Aorta (tissue), 5 donors: Measurements from ENCODE around the gene MICALL1. TPM values are rescaled to one million over a fixed set of nuclear protein-coding genes. Genes with fewer than 3 reads are reported as not detected.

Experiments
- ATAC-seq: fragments of 200-7000 bp; cut with Tn5 transposase; one replicate; pipeline ENCODE4 v1.9.1; 2022; ENCODE audit warnings: moderate library complexity; ENCODE audit not compliant: low FRiP score
- DNase-seq, 2 donors: peaks; one replicate each; pipeline ENCODE4 v3.0.0-alpha.2; 2020
- H3K27ac ChIP-seq, 2 donors: one replicate each; pipeline ENCODE4 v1.5.1; 2013; ENCODE audit warnings: low read length in 2 of 2, mild to moderate bottlenecking in 2 of 2, moderate library complexity in 2 of 2, control low read depth in 1 of 2, inconsistent platforms in 1 of 2, low read depth in 1 of 2
- H3K27me3 ChIP-seq, 2 donors: one replicate each; pipeline ENCODE4 v1.6.1; 2013; ENCODE audit warnings: control low read depth in 1 of 2, low read length in 1 of 2, mild to moderate bottlenecking in 1 of 2, moderate library complexity in 1 of 2; ENCODE audit not compliant: insufficient read depth in 2 of 2, control insufficient read depth in 1 of 2
- H3K36me3 ChIP-seq, 2 donors: one replicate each; pipeline ENCODE4 v1.6.1; 2013; ENCODE audit warnings: control low read depth in 1 of 2, low read length in 1 of 2, mild to moderate bottlenecking in 1 of 2; ENCODE audit not compliant: insufficient read depth in 2 of 2, control insufficient read depth in 1 of 2
- H3K4me1 ChIP-seq, 2 donors: one replicate each; pipeline ENCODE4 v1.6.1; 2013; ENCODE audit warnings: low read length in 2 of 2, control low read depth in 1 of 2, mild to moderate bottlenecking in 1 of 2, moderate library complexity in 1 of 2; ENCODE audit not compliant: insufficient read depth in 2 of 2, control insufficient read depth in 1 of 2
- H3K4me3 ChIP-seq, 2 donors: one replicate each; pipeline ENCODE4 v1.5.1; 2013; ENCODE audit warnings: low read length in 2 of 2, control low read depth in 1 of 2, mild to moderate bottlenecking in 1 of 2
- H3K9me3 ChIP-seq: one replicate; pipeline ENCODE4 v1.6.1; 2013; ENCODE audit warnings: mild to moderate bottlenecking, low read length; ENCODE audit not compliant: control insufficient read depth
- WGBS, 2 donors: extraction: QIAGEN DNeasy Blood & Tissue Kit; methylation state at CpG; one replicate each; pipeline ENCODE4 v1.1.7; 2013; 5-methylcytosine and 5-hydroxymethylcytosine counted together
- intact Hi-C, 2 donors: fragments of 100-400 bp; cut with DNase I; formaldehyde crosslinking; loops; one replicate each; pipeline versions ENCODE4 v1.14.2 to v1.15.0; 2022
- microRNA-seq, 2 donors: library from miRNA; unstranded; fragments of <30 nt; microRNA quantifications; one replicate each; pipeline ENCODE4 v1.2.0, GENCODE V29; 2020
- polyA plus RNA-seq, 2 donors: library from polyadenylated mRNA; stranded (reverse); fragments of 200-250 nt; gene quantifications; one replicate each; pipeline ENCODE4 v1.2.3, GENCODE V29; 2013
- total RNA-seq, 2 donors: library from RNA; stranded (reverse); fragmentation: NEBNext Ultra II Directional; extraction: Animal tissue kit (Norgen Biotek cat#: 25700); gene quantifications; one replicate each; pipeline ENCODE4 v1.2.1, GENCODE V29; 2021
- donor health status: healthy with polysubstance abuse.
- donor health status: Bipolar disorder and iron deficiency.
- donor health status: DM: no; HTN: no; CAD: no.
- donor health status: DM: no; HTN: no; CAD: no.
- donor health status: DM: yes; HTN: yes; CAD: no.

The MICALL1 gene
- total and polyA plus RNA-seq, 4 donors: 7.0 to 39.3 (median 18.5) TPM

- ATAC-seq: no peak
- no peaks in the 10 kb centered on the region for H3K27me3 ChIP-seq
- no peaks in the 10 kb centered on the region for H3K4me1 ChIP-seq
- no peaks in the 10 kb centered on the region for H3K9me3 ChIP-seq
- H3K27ac ChIP-seq: no peak overlapping the region
- no peaks in the 10 kb centered on the region for H3K36me3 ChIP-seq
- intact Hi-C loops: no loop called here
- no peak overlapping the region for H3K4me3 ChIP-seq
- 93 to 96% methylated on average over 14 of the region's 14 CpGs for WGBS, 2 donors
- DNase-seq: no peak
Measured at GRCh38 chr22:37989146-37990045, 83.3 kb downstream of the MICALL1 start.

- intact Hi-C loops: no loop called here
- 69 to 73% methylated on average over 5 of the region's 5 CpGs for WGBS, 2 donors
- no peak overlapping the region for H3K27ac ChIP-seq
- no peaks in the 10 kb centered on the region for H3K36me3 ChIP-seq
- no peaks in the 10 kb centered on the region for H3K4me1 ChIP-seq
- no peaks in the 10 kb centered on the region for H3K9me3 ChIP-seq
- no peak for ATAC-seq
- DNase-seq: no peak
- H3K27me3 ChIP-seq: no peaks in the 10 kb centered on the region
- no peak overlapping the region for H3K4me3 ChIP-seq
Measured at GRCh38 chr22:37990301-37990700, 84.2 kb downstream of the MICALL1 start.

GRCh38 chr22:37990862-37991261 lies 84.8 kb downstream of the MICALL1 start:
- Histone ChIP-seq H3K4me3 (no peak overlapping the region), H3K4me1 (no peaks in the 10 kb centered on the region), H3K27ac (no peak overlapping the region), H3K27me3 (no peaks in the 10 kb centered on the region), H3K9me3 (no peaks in the 10 kb centered on the region), H3K36me3 (no peaks in the 10 kb centered on the region)
- ATAC-seq: no peak
- intact Hi-C loops: no loop called here
- WGBS, 2 donors: 90% methylated on average over 7 of the region's 7 CpGs
- DNase-seq: no peak

DNA sequence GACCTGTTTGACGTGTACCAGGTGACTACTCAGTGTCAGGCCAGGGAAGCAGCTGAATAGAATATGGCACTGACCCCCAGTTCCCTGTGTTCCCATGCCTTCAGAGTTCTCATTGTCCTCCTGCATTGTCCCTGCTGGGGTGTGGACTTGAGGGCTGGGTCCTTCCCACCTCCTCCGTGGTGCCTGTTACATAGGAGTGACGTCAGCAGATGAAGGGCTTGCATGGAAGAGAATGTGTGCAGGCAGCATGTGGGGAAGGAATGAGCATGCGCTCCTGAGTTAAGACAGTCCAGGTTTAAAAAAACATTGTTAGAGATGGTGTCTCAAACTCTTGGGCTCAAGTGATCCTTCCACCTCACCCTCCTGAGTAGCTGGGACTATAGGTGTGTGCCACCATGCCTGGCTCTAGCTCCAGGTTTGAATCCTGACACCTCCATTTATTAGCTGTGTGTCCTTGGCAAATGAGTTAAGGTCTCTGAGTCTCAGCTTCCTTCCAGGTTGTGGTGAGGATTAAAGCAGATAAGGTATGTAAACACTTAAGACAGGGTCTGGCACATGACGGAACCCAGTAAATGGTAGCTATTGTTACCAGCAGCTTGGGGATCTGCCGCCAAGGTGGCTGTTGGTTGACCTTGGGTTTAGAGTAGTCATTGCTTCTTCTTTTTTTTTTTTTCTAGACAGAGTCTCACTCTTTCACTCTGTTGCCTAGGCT lies 85.8 kb downstream of the MICALL1 start:
- Histone ChIP-seq H3K4me3 (no peak overlapping the region), H3K36me3 (no peaks in the 10 kb centered on the region), H3K9me3 (no peaks in the 10 kb centered on the region), H3K27me3 (no peaks in the 10 kb centered on the region), H3K27ac (no peak overlapping the region), H3K4me1 (no peaks in the 10 kb centered on the region)
- ATAC-seq (no peak), DNase-seq (no peak)
- intact Hi-C loops: no loop called here
- WGBS, 2 donors: 77 to 81% methylated on average over 6 of the region's 6 CpGs

Small RNA genes lying within 50 kb of the gene (microRNA-seq; reads per million reads assigned to microRNA genes)
- gene MIR4534 (0 to 0.99 reads per million in 2 donors), gene MIR6820 (0 to 3.0 reads per million in 2 donors)

Other genes starting within 250 kb of the MICALL1 start
- gene PDXP, start 247.6 kb upstream of the MICALL1 start, total RNA-seq: 1 to 10 TPM; 4.0 to 5.5 TPM
- 10 to 100 TPM in 1 of 2 donors, 1 to 10 TPM in 1; 4.7 to 16.2 TPM for gene PDXP, start 247.6 kb upstream of the MICALL1 start, polyA plus RNA-seq
- gene LGALS1, start 230.7 kb upstream of the MICALL1 start, total RNA-seq: 1,000 to 10,000 TPM; 1,050 to 1,178 TPM
- gene LGALS1, start 230.7 kb upstream of the MICALL1 start, polyA plus RNA-seq: 1,000 to 10,000 TPM; 1,845 to 3,139 TPM
- 10 to 100 TPM; 11.1 to 15.4 TPM for gene NOL12, start 220.0 kb upstream of the MICALL1 start, total RNA-seq
- gene NOL12, start 220.0 kb upstream of the MICALL1 start, polyA plus RNA-seq: 10 to 100 TPM; 13.0 to 19.0 TPM
- 100 to 1,000 TPM in 1 of 2 donors, 10 to 100 TPM in 1; 86.0 to 113 TPM for gene TRIOBP, start 209.2 kb upstream of the MICALL1 start, total RNA-seq
- 10 to 100 TPM; 26.9 to 59.1 TPM for gene TRIOBP, start 209.2 kb upstream of the MICALL1 start, polyA plus RNA-seq
- 1 to 10 TPM; 4.4 to 5.8 TPM for gene GCAT, start 98.4 kb upstream of the MICALL1 start, total RNA-seq
- 10 to 100 TPM in 1 of 2 donors, 1 to 10 TPM in 1; 6.9 to 21.4 TPM for gene GCAT, start 98.4 kb upstream of the MICALL1 start, polyA plus RNA-seq
- not detected for gene GALR3, start 82.9 kb upstream of the MICALL1 start, total RNA-seq
- gene GALR3, start 82.9 kb upstream of the MICALL1 start, polyA plus RNA-seq: under 1 TPM in 1 of 2 donors, not detected in 1; 0.28 TPM
- 10 to 100 TPM; 11.0 to 16.7 TPM for gene ANKRD54, start 62.0 kb upstream of the MICALL1 start, total RNA-seq
- 10 to 100 TPM; 12.4 to 17.3 TPM for gene ANKRD54, start 62.0 kb upstream of the MICALL1 start, polyA plus RNA-seq
- gene EIF3L, start 56.9 kb upstream of the MICALL1 start, total RNA-seq: 100 to 1,000 TPM; 276 to 356 TPM
- gene EIF3L, start 56.9 kb upstream of the MICALL1 start, polyA plus RNA-seq: 100 to 1,000 TPM; 307 to 366 TPM
- gene C22orf23, start 47.3 kb downstream of the MICALL1 start, total RNA-seq: not detected
- gene C22orf23, start 47.3 kb downstream of the MICALL1 start, polyA plus RNA-seq: under 1 TPM in 1 of 2 donors, not detected in 1; 0.18 TPM
- gene POLR2F, start 47.4 kb downstream of the MICALL1 start, total RNA-seq: 10 to 100 TPM; 45.9 to 46.2 TPM
- 100 to 1,000 TPM; 150 to 169 TPM for gene POLR2F, start 47.4 kb downstream of the MICALL1 start, polyA plus RNA-seq
- 1 to 10 TPM; 2.6 to 5.9 TPM for gene SOX10, start 78.3 kb downstream of the MICALL1 start, total RNA-seq
- under 1 TPM in 1 of 2 donors, not detected in 1; 0.08 TPM for gene SOX10, start 78.3 kb downstream of the MICALL1 start, polyA plus RNA-seq
- gene PICK1, start 151.1 kb downstream of the MICALL1 start, total RNA-seq: 10 to 100 TPM; 25.0 to 26.4 TPM
- gene PICK1, start 151.1 kb downstream of the MICALL1 start, polyA plus RNA-seq: 10 to 100 TPM in 1 of 2 donors, 1 to 10 TPM in 1; 9.5 to 46.2 TPM
- gene SLC16A8, start 177.9 kb downstream of the MICALL1 start, total RNA-seq: under 1 TPM in 1 of 2 donors, not detected in 1; 0.81 TPM
- under 1 TPM; 0.25 to 0.72 TPM for gene SLC16A8, start 177.9 kb downstream of the MICALL1 start, polyA plus RNA-seq
- gene BAIAP2L2, start 204.4 kb downstream of the MICALL1 start, total RNA-seq: under 1 TPM; 0.26 to 0.48 TPM
- 10 to 100 TPM in 1 of 2 donors, 1 to 10 TPM in 1; 2.3 to 11.9 TPM for gene BAIAP2L2, start 204.4 kb downstream of the MICALL1 start, polyA plus RNA-seq